GM23338 (cell line): Measurements from ENCODE around the gene PTPRF. TPM values are rescaled to one million over a fixed set of nuclear protein-coding genes. Genes with fewer than 3 reads are reported as not detected.

Experiments used
- ATAC-seq: fragments of 200-7000 bp; cut with Tn5 transposase; 3 replicates; pipeline ENCODE4 v1.9.1; 2020
- DNase-seq: peaks from one replicate; pipeline ENCODE4 v3.0.0-alpha.2; 2015; ENCODE audit warnings: low spot score
- H2AFZ ChIP-seq: fragments of 200-600 bp; sonication (generic); 2 replicates; pipeline ENCODE4 v1.8.0; 2016; ENCODE audit warnings: antibody characterized with exemption, mild to moderate bottlenecking, moderate library complexity
- H3F3A ChIP-seq: fragments of 200-600 bp; sonication (generic); replicated peaks from 2 replicates; pipeline ENCODE4 v1.8.0; 2017; ENCODE audit warnings: antibody characterized with exemption, mixed run types, low read depth
- H3K27ac ChIP-seq: fragments of 200-600 bp; sonication (generic); 2 replicates; pipeline ENCODE4 v1.6.1; 2016; ENCODE audit warnings: low read depth
- H3K27me3 ChIP-seq: fragments of 200-600 bp; sonication (generic); 2 replicates; pipeline ENCODE4 v1.8.0; 2016; ENCODE audit warnings: mild to moderate bottlenecking, mixed run types, moderate library complexity; ENCODE audit not compliant: insufficient read depth
- H3K36me3 ChIP-seq: fragments of 200-600 bp; sonication (generic); 2 replicates; pipeline ENCODE4 v1.8.0; 2016; ENCODE audit warnings: mild to moderate bottlenecking; ENCODE audit not compliant: insufficient read depth
- H3K4me1 ChIP-seq: fragments of 200-600 bp; sonication (generic); 2 replicates; pipeline ENCODE4 v1.8.0; 2016; ENCODE audit warnings: mild to moderate bottlenecking, moderate library complexity; ENCODE audit not compliant: insufficient read depth
- H3K4me2 ChIP-seq: fragments of 200-600 bp; sonication (generic); 2 replicates; pipeline ENCODE4 v1.7.1; 2017; ENCODE audit warnings: mixed run types
- H3K4me3 ChIP-seq: fragments of 200-600 bp; sonication (generic); 2 replicates; pipeline ENCODE4 v1.6.1; 2016; ENCODE audit warnings: mixed run types
- H3K79me2 ChIP-seq: fragments of 200-600 bp; sonication (generic); replicated peaks from 2 replicates; pipeline ENCODE4 v1.8.0; 2017; ENCODE audit warnings: mild to moderate bottlenecking; ENCODE audit not compliant: insufficient read depth
- H3K9me2 ChIP-seq: fragments of 200-600 bp; sonication (generic); 2 replicates; pipeline ENCODE4 v1.8.0; 2017; ENCODE audit not compliant: insufficient read depth
- H4K20me1 ChIP-seq: fragments of 200-600 bp; sonication (generic); replicated peaks from 2 replicates; pipeline ENCODE4 v1.8.0; 2017; ENCODE audit warnings: mild to moderate bottlenecking; ENCODE audit not compliant: insufficient read depth
- H3K27ac Mint-ChIP-seq: 2 replicates; pipeline ENCODE4 v1.8.0; 2020; ENCODE audit warnings: inconsistent platforms, mild to moderate bottlenecking, moderate library complexity, mixed read lengths
- H3K27me3 Mint-ChIP-seq: 3 replicates; pipeline ENCODE4 v1.8.0; 2022; ENCODE audit warnings: low read depth, mild to moderate bottlenecking, moderate library complexity, mixed read lengths, inconsistent platforms; ENCODE audit not compliant: insufficient read depth, poor library complexity
- H3K36me3 Mint-ChIP-seq: 3 replicates; pipeline ENCODE4 v1.8.0; 2021; ENCODE audit warnings: low read depth, mild to moderate bottlenecking, inconsistent platforms, moderate library complexity, mixed read lengths
- H3K4me1 Mint-ChIP-seq: 3 replicates; pipeline ENCODE4 v1.8.0; 2020; ENCODE audit warnings: mild to moderate bottlenecking, inconsistent platforms, mixed read lengths
- H3K4me3 Mint-ChIP-seq: 3 replicates; pipeline ENCODE4 v1.8.0; 2021; ENCODE audit warnings: moderate library complexity, mild to moderate bottlenecking, inconsistent platforms, mixed read lengths
- H3K9me3 Mint-ChIP-seq: 3 replicates; pipeline ENCODE4 v1.8.0; 2020; ENCODE audit warnings: moderate library complexity, mild to moderate bottlenecking, inconsistent platforms, mixed read lengths
- CREB1 ChIP-seq: fragments of 250-450 bp; sonication (Bioruptor Pico); IDR thresholded peaks from 2 replicates; pipeline ENCODE4 v1.5.0; 2020; ENCODE audit warnings: low read depth, mild to moderate bottlenecking, moderate library complexity
- EZH2 ChIP-seq: fragments of 200-600 bp; sonication (generic); IDR thresholded peaks from one replicate; pipeline ENCODE4 v1.8.0; 2017; ENCODE audit warnings: antibody characterized with exemption, mild to moderate bottlenecking, low read depth; ENCODE audit not compliant: unreplicated experiment
- EZH2phosphoT487 ChIP-seq: fragments of 200-600 bp; sonication (generic); IDR thresholded peaks from one replicate; pipeline ENCODE4 v1.8.1; 2018; ENCODE audit warnings: antibody characterized with exemption; ENCODE audit not compliant: unreplicated experiment
- ZNF331 ChIP-seq: fragments of 250-450 bp; sonication (Bioruptor Pico); IDR thresholded peaks from 2 replicates; pipeline ENCODE4 v1.5.0; 2020; ENCODE audit warnings: low read depth, mild to moderate bottlenecking, moderate library complexity
- polyA plus RNA-seq: library from polyadenylated mRNA; unstranded; fragments of >200 nt; fragmentation: Nextera tagmentation; extraction: Ambion mirVana; gene quantifications from 2 replicates; pipeline ENCODE4 v1.2.1, GENCODE V29; 2016
- total RNA-seq: library from RNA; depleted of rRNA; stranded (reverse); fragments of >200 nt; shearing (Covaris generic); gene quantifications from 2 replicates; pipeline ENCODE4 v1.2.3, GENCODE V29; 2014
- TF ChIP-seq, protein P1 (sequence below), 2 experiments: fragments of 200-600 bp in 1 of 2; sonication (generic) in 1 of 2; conservative IDR thresholded peaks; 2 replicates each; pipeline versions ENCODE4 v1.5.1 to v1.6.1; 2016 to 2017; ENCODE audit warnings: antibody characterized with exemption in 2 of 2, low read depth in 2 of 2, mild to moderate bottlenecking in 2 of 2, moderate library complexity in 1 of 2
- TF ChIP-seq, protein P2 (sequence below): IDR thresholded peaks from one replicate; pipeline ENCODE4 v1.6.1; 2018; ENCODE audit warnings: antibody characterized with exemption; ENCODE audit not compliant: unreplicated experiment
- TF ChIP-seq, protein P3 (sequence below): fragments of 250-450 bp; sonication (Bioruptor Pico); IDR thresholded peaks from 2 replicates; pipeline ENCODE4 v1.5.0; 2020; ENCODE audit warnings: mild to moderate bottlenecking, moderate library complexity
- TF ChIP-seq, protein P4 (sequence below): IDR thresholded peaks from 2 replicates; pipeline ENCODE4 v1.6.1; 2016; ENCODE audit warnings: antibody characterized with exemption

The PTPRF gene
- total and polyA plus RNA-seq, 2 experiments from 2014 or later = 52.4 to 173 TPM

DNA sequence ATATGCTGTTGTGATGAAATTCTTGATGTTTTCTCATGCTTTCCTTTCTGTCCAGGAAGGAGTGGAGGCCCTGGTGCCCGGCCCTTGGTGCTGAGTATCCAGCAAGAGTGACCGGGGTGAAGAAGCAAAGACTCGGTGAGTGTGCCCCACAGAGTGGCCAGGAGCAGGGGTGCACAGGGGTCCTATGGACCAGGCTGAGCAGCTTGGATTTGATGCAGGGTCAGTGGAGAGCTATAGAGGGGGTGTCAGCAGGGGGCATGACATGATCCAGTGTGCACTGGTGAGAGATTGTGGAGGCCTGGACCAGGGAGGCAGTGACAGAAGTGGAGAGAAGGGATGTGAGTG is 7.4 kb downstream of the PTPRF start:
- peaks cover 68% of the 10 kb centered on the region for H3K4me1 Mint-ChIP-seq
- no peak overlapping the region for H3K4me2 ChIP-seq
- H3K79me2 ChIP-seq = peaks cover 80% of the 10 kb centered on the region
- H3K4me3 ChIP-seq = no peak overlapping the region
- peaks cover 69% of the 10 kb centered on the region for H4K20me1 ChIP-seq
- TF ChIP-seq EZH2phosphoT487 (no peak), EZH2 (no peak), CREB1 (CRISPR knock-in tag) (no peak), ZNF331 (no peak)
- TF ChIP-seq, protein P1, sequence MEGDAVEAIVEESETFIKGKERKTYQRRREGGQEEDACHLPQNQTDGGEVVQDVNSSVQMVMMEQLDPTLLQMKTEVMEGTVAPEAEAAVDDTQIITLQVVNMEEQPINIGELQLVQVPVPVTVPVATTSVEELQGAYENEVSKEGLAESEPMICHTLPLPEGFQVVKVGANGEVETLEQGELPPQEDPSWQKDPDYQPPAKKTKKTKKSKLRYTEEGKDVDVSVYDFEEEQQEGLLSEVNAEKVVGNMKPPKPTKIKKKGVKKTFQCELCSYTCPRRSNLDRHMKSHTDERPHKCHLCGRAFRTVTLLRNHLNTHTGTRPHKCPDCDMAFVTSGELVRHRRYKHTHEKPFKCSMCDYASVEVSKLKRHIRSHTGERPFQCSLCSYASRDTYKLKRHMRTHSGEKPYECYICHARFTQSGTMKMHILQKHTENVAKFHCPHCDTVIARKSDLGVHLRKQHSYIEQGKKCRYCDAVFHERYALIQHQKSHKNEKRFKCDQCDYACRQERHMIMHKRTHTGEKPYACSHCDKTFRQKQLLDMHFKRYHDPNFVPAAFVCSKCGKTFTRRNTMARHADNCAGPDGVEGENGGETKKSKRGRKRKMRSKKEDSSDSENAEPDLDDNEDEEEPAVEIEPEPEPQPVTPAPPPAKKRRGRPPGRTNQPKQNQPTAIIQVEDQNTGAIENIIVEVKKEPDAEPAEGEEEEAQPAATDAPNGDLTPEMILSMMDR (conservative IDR thresholded peaks at IDR 0.05; ENCODE audit: low read depth in 2 of 2) = no peak
- TF ChIP-seq, protein P2, sequence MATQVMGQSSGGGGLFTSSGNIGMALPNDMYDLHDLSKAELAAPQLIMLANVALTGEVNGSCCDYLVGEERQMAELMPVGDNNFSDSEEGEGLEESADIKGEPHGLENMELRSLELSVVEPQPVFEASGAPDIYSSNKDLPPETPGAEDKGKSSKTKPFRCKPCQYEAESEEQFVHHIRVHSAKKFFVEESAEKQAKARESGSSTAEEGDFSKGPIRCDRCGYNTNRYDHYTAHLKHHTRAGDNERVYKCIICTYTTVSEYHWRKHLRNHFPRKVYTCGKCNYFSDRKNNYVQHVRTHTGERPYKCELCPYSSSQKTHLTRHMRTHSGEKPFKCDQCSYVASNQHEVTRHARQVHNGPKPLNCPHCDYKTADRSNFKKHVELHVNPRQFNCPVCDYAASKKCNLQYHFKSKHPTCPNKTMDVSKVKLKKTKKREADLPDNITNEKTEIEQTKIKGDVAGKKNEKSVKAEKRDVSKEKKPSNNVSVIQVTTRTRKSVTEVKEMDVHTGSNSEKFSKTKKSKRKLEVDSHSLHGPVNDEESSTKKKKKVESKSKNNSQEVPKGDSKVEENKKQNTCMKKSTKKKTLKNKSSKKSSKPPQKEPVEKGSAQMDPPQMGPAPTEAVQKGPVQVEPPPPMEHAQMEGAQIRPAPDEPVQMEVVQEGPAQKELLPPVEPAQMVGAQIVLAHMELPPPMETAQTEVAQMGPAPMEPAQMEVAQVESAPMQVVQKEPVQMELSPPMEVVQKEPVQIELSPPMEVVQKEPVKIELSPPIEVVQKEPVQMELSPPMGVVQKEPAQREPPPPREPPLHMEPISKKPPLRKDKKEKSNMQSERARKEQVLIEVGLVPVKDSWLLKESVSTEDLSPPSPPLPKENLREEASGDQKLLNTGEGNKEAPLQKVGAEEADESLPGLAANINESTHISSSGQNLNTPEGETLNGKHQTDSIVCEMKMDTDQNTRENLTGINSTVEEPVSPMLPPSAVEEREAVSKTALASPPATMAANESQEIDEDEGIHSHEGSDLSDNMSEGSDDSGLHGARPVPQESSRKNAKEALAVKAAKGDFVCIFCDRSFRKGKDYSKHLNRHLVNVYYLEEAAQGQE = no peak
- TF ChIP-seq, protein P3, sequence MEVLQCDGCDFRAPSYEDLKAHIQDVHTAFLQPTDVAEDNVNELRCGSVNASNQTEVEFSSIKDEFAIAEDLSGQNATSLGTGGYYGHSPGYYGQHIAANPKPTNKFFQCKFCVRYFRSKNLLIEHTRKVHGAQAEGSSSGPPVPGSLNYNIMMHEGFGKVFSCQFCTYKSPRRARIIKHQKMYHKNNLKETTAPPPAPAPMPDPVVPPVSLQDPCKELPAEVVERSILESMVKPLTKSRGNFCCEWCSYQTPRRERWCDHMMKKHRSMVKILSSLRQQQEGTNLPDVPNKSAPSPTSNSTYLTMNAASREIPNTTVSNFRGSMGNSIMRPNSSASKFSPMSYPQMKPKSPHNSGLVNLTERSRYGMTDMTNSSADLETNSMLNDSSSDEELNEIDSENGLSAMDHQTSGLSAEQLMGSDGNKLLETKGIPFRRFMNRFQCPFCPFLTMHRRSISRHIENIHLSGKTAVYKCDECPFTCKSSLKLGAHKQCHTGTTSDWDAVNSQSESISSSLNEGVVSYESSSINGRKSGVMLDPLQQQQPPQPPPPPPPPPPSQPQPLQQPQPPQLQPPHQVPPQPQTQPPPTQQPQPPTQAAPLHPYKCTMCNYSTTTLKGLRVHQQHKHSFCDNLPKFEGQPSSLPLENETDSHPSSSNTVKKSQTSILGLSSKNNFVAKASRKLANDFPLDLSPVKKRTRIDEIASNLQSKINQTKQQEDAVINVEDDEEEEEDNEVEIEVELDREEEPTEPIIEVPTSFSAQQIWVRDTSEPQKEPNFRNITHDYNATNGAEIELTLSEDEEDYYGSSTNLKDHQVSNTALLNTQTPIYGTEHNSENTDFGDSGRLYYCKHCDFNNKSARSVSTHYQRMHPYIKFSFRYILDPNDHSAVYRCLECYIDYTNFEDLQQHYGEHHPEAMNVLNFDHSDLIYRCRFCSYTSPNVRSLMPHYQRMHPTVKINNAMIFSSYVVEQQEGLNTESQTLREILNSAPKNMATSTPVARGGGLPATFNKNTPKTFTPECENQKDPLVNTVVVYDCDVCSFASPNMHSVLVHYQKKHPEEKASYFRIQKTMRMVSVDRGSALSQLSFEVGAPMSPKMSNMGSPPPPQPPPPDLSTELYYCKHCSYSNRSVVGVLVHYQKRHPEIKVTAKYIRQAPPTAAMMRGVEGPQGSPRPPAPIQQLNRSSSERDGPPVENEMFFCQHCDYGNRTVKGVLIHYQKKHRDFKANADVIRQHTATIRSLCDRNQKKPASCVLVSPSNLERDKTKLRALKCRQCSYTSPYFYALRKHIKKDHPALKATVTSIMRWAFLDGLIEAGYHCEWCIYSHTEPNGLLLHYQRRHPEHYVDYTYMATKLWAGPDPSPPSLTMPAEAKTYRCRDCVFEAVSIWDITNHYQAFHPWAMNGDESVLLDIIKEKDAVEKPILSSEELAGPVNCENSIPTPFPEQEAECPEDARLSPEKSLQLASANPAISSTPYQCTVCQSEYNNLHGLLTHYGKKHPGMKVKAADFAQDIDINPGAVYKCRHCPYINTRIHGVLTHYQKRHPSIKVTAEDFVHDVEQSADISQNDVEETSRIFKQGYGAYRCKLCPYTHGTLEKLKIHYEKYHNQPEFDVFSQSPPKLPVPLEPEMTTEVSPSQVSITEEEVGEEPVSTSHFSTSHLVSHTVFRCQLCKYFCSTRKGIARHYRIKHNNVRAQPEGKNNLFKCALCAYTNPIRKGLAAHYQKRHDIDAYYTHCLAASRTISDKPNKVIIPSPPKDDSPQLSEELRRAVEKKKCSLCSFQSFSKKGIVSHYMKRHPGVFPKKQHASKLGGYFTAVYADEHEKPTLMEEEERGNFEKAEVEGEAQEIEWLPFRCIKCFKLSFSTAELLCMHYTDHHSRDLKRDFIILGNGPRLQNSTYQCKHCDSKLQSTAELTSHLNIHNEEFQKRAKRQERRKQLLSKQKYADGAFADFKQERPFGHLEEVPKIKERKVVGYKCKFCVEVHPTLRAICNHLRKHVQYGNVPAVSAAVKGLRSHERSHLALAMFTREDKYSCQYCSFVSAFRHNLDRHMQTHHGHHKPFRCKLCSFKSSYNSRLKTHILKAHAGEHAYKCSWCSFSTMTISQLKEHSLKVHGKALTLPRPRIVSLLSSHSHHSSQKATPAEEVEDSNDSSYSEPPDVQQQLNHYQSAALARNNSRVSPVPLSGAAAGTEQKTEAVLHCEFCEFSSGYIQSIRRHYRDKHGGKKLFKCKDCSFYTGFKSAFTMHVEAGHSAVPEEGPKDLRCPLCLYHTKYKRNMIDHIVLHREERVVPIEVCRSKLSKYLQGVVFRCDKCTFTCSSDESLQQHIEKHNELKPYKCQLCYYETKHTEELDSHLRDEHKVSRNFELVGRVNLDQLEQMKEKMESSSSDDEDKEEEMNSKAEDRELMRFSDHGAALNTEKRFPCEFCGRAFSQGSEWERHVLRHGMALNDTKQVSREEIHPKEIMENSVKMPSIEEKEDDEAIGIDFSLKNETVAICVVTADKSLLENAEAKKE = no peak
- TF ChIP-seq, protein P4, sequence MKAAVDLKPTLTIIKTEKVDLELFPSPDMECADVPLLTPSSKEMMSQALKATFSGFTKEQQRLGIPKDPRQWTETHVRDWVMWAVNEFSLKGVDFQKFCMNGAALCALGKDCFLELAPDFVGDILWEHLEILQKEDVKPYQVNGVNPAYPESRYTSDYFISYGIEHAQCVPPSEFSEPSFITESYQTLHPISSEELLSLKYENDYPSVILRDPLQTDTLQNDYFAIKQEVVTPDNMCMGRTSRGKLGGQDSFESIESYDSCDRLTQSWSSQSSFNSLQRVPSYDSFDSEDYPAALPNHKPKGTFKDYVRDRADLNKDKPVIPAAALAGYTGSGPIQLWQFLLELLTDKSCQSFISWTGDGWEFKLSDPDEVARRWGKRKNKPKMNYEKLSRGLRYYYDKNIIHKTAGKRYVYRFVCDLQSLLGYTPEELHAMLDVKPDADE = no peak
- peaks cover 39% of the 10 kb centered on the region for H3K36me3 Mint-ChIP-seq
- ATAC-seq (no peak), DNase-seq (no peak)
- H3K27ac ChIP-seq = no peak overlapping the region
- H3K27me3 Mint-ChIP-seq = peaks cover 28% of the 10 kb centered on the region
- no peaks in the 10 kb centered on the region for H3K9me2 ChIP-seq
- H3K9me3 Mint-ChIP-seq = no peaks in the 10 kb centered on the region
- 0 out of 2 replicates have a peak, but pooled peaks cover 3% of the 10 kb centered on the region for H3K36me3 ChIP-seq
- no peak overlapping the region for H3K4me3 Mint-ChIP-seq
- H3K27ac Mint-ChIP-seq = no peak overlapping the region
- peaks cover 22% of the 10 kb centered on the region for H3K4me1 ChIP-seq
- no peaks in the 10 kb centered on the region for H3K27me3 ChIP-seq
- no peak overlapping the region for H2AFZ ChIP-seq
- no peaks in the 10 kb centered on the region for H3F3A ChIP-seq
